K562 (cell line): Measurements from ENCODE around the gene STAT4.

Source experiments
- NR4A1 ChIP-seq, 2 experiments: fragments of 250-450 bp in 1 of 2; fragments of 450-650 bp in 1 of 2; sonication (Bioruptor Pico) in 1 of 2; IDR thresholded peaks; 2 replicates each; pipeline versions ENCODE4 v1.4.0 to v1.6.1; 2016 to 2020; ENCODE audit warnings: mild to moderate bottlenecking in 2 of 2, missing compliant biosample characterization in 1 of 2, missing genetic modification characterization in 1 of 2, moderate library complexity in 1 of 2
- PCBP2 ChIP-seq: fragments of 200-400 bp; formaldehyde crosslinking; IDR thresholded peaks from 2 replicates; pipeline ENCODE4 v1.6.1; 2018; ENCODE audit warnings: low read length, low read depth, mild to moderate bottlenecking, moderate library complexity; ENCODE audit not compliant: poor library complexity, severe bottlenecking
- POLR2AphosphoS5 ChIP-seq: IDR thresholded peaks from 2 replicates; pipeline ENCODE4 v1.6.1; 2011; ENCODE audit warnings: mild to moderate bottlenecking, low read depth, low read length, moderate library complexity; ENCODE audit not compliant: control insufficient read depth, insufficient read depth
- RFX5 ChIP-seq: IDR thresholded peaks from 2 replicates; pipeline ENCODE4 v1.6.1; 2011; ENCODE audit warnings: low read depth, mild to moderate bottlenecking, improper control_type of control experiment, low read length
- TEAD4 ChIP-seq, 2 experiments: sonication (generic) in 1 of 2; formaldehyde crosslinking in 1 of 2; IDR thresholded peaks; 2 replicates each; pipeline versions ENCODE4 v1.6.1 to v1.8.0; 2012 to 2022; ENCODE audit warnings: borderline replicate concordance in 1 of 2, inconsistent platforms in 1 of 2, low read length in 1 of 2, mild to moderate bottlenecking in 1 of 2, missing genetic modification reagents in 1 of 2
- YY1 ChIP-seq, 3 experiments: IDR thresholded peaks; 2 replicates each; pipeline ENCODE4 v1.6.1; 2011; ENCODE audit warnings: low read length in 2 of 3, mild to moderate bottlenecking in 2 of 3, moderate library complexity in 2 of 3, borderline replicate concordance in 1 of 3, control low read depth in 1 of 3, low read depth in 1 of 3; ENCODE audit not compliant: insufficient read depth in 3 of 3, insufficient replicate concordance in 2 of 3, control insufficient read depth in 1 of 3, insufficient read length in 1 of 3; ENCODE audit errors: extremely low read depth in 1 of 3
- TF ChIP-seq, protein P1 (sequence below): sonication (generic); formaldehyde crosslinking; IDR thresholded peaks from 2 replicates; pipeline ENCODE4 v1.8.1; 2022; ENCODE audit warnings: missing genetic modification reagents
- TF ChIP-seq, protein P2 (sequence below): sonication (generic); formaldehyde crosslinking; IDR thresholded peaks from 2 replicates; pipeline ENCODE4 v1.8.1; 2023; ENCODE audit warnings: mild to moderate bottlenecking, missing genetic modification reagents

DNA sequence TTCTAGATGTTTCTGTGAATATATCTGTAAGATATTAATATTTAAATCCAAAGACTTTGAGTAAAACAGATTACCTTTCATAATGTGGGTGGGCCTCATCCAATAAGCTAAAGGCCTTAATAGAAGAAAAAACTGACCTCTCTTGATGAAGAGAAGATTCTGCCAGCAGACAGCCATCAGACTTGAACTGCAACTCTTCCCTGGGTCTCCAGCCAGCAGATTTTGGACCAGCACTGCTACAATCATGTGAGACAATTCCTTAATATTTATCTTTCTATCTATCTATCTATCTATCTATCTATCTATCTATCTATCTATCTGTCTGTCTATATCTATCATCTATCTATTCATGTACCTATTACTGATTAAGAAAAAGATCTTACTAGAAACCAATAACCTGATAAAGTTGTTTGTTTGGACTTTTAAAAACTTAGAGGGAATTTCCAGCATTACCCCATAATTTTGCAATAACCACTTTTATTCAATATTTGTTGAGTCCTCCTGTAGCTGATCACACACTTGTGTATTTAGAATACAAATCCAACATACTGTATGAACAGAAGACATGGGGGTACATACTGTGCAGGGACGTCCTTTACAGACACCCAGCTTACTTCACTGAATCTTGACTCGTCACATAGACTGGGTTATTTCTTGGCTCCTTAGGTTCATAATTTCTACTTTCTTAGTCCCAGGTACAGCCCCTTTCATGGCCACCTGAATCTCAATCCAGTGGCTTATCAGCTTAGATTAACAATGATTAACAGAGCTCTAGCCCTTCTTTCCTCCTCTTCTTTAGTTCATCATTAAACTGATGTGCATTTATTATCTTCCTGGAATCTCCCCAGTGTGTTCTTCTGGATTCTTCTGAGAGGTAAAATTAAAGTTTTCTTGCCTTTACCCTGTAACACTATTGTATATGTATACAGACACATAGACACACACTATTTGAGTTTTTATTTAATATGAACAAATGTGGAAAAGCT lies 27.2 kb upstream of the STAT4 start:
- TF ChIP-seq PCBP2 = no peak
- TF ChIP-seq, protein P1, sequence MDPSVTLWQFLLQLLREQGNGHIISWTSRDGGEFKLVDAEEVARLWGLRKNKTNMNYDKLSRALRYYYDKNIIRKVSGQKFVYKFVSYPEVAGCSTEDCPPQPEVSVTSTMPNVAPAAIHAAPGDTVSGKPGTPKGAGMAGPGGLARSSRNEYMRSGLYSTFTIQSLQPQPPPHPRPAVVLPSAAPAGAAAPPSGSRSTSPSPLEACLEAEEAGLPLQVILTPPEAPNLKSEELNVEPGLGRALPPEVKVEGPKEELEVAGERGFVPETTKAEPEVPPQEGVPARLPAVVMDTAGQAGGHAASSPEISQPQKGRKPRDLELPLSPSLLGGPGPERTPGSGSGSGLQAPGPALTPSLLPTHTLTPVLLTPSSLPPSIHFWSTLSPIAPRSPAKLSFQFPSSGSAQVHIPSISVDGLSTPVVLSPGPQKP (CRISPR knock-in tag) = no peak
- TF ChIP-seq TEAD4 (IDR thresholded peaks at IDR 0.05; ENCODE audit: low read length) = no peak
- no peak for TF ChIP-seq TEAD4 (CRISPR knock-in tag; IDR thresholded peaks at IDR 0.05; ENCODE audit: borderline replicate concordance)
- TF ChIP-seq RFX5 = no peak
- TF ChIP-seq, protein P2, sequence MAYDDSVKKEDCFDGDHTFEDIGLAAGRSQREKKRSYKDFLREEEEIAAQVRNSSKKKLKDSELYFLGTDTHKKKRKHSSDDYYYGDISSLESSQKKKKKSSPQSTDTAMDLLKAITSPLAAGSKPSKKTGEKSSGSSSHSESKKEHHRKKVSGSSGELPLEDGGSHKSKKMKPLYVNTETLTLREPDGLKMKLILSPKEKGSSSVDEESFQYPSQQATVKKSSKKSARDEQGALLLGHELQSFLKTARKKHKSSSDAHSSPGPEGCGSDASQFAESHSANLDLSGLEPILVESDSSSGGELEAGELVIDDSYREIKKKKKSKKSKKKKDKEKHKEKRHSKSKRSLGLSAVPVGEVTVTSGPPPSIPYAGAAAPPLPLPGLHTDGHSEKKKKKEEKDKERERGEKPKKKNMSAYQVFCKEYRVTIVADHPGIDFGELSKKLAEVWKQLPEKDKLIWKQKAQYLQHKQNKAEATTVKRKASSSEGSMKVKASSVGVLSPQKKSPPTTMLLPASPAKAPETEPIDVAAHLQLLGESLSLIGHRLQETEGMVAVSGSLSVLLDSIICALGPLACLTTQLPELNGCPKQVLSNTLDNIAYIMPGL (CRISPR knock-in tag) = no peak
- no peak for TF ChIP-seq NR4A1 (CRISPR knock-in tag; IDR thresholded peaks at IDR 0.05)
- no peak for TF ChIP-seq NR4A1 (tag; IDR thresholded peaks at IDR 0.05)
- TF ChIP-seq YY1 (IDR thresholded peaks at IDR 0.05; ENCODE audit: borderline replicate concordance in 1 of 3, control insufficient read depth in 1 of 3, extremely low read depth in 1 of 3, insufficient read depth in 3 of 3, insufficient read length in 1 of 3, insufficient replicate concordance in 2 of 3, low read depth in 1 of 3, low read length in 2 of 3) = no peak
- TF ChIP-seq POLR2AphosphoS5 = no peak
